GM23248 (cell line): ENCODE measurements around the gene UBTD1.

Experiments used
- EZH2 ChIP-seq: fragments of 200-600 bp; sonication (generic); IDR thresholded peaks from 2 replicates; pipeline ENCODE4 v1.6.1; 2018; ENCODE audit warnings: antibody characterized with exemption, mild to moderate bottlenecking; ENCODE audit not compliant: insufficient read depth, poor library complexity, severe bottlenecking
- EZH2phosphoT487 ChIP-seq: fragments of 200-600 bp; sonication (generic); IDR thresholded peaks from 2 replicates; pipeline ENCODE4 v1.6.1; 2018; ENCODE audit warnings: antibody characterized with exemption, moderate library complexity, mild to moderate bottlenecking, low read depth; ENCODE audit not compliant: insufficient read depth

- TF ChIP-seq EZH2 = no peak
- TF ChIP-seq EZH2phosphoT487 = no peak
Observed at GRCh38 chr10:97587183-97587582, 88.5 kb downstream of the UBTD1 start.
